22Rv1 (cell line): ENCODE results near the gene LYPD6B.

ENCODE experiments used
- ZFX ChIP-seq: fragments of 450-650 bp; IDR thresholded peaks from 2 replicates; pipeline ENCODE4 v1.6.1; 2017; ENCODE audit warnings: antibody characterized with exemption, borderline replicate concordance
- TF ChIP-seq, protein P1 (sequence below): fragments of 450-650 bp; IDR thresholded peaks from 2 replicates; pipeline ENCODE4 v1.5.1; 2017; ENCODE audit warnings: mild to moderate bottlenecking

DNA sequence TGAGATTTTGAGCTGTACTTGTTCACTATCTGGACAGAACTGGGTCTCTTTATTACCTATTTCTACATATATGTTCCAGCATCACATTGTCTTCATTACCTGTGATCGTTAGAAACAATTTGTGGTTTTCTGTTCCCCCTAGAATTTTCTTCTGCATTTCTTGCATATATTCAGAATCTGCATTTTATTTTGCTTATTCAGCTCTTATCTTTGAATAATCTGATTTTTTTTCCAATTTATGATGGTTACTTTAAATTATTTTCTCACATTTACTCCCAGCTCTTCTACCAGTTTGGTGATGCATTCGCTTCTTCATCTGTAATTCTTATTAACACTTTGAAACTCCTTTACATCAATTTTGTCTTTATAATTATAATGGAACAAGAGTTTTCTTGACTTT is 55.1 kb downstream of the LYPD6B start:
- TF ChIP-seq, protein P1, sequence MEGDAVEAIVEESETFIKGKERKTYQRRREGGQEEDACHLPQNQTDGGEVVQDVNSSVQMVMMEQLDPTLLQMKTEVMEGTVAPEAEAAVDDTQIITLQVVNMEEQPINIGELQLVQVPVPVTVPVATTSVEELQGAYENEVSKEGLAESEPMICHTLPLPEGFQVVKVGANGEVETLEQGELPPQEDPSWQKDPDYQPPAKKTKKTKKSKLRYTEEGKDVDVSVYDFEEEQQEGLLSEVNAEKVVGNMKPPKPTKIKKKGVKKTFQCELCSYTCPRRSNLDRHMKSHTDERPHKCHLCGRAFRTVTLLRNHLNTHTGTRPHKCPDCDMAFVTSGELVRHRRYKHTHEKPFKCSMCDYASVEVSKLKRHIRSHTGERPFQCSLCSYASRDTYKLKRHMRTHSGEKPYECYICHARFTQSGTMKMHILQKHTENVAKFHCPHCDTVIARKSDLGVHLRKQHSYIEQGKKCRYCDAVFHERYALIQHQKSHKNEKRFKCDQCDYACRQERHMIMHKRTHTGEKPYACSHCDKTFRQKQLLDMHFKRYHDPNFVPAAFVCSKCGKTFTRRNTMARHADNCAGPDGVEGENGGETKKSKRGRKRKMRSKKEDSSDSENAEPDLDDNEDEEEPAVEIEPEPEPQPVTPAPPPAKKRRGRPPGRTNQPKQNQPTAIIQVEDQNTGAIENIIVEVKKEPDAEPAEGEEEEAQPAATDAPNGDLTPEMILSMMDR: no peak
- TF ChIP-seq ZFX: no peak
